SH-SY5Y (cell line): ENCODE measurements around the gene SLC28A1.

Experiments
- GATA2 ChIP-seq: IDR thresholded peaks from 2 replicates; pipeline ENCODE4 v1.6.1; 2011; ENCODE audit warnings: mild to moderate bottlenecking, low read depth, low read length
- GATA3 ChIP-seq: IDR thresholded peaks from 2 replicates; pipeline ENCODE4 v1.6.1; 2011; ENCODE audit warnings: low read depth, mild to moderate bottlenecking, low read length, moderate library complexity

DNA sequence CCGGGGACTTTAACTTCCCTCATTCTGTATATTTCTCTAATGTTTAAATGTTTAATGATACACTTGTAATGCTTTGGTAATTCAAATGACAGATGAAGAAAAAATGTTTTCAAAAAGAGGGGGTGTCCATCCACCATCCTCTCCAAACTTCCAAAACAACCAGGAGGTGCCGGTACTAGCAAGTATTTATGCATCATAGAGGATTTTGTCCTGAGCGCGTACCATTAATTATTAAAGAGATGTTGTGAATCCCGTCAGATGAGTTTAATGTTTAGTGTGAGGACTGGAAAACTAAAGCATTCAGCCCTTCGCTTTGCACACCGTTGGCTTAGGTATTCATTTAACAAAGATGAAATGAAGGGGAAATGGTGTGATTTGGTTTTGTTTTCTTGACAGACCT lies 1.3 kb downstream of the SLC28A1 start:
- TF ChIP-seq GATA2 = no peak
- no peak for TF ChIP-seq GATA3
